NCI-H446 treated with DMSO at 0.1 percent for 48 hours (cell line): ENCODE results near the gene PDZD2.

Experiments used
- DNase-seq: peaks from one replicate; lab custom pipeline; 2025; lab: John Stamatoyannopoulos, UW

Gene PDZD2

GRCh38 chr5:31638345-31638744 is 586 bp upstream of the PDZD2 start:
- no peak for DNase-seq

GRCh38 chr5:31639481-31640411 is 815 bp downstream of the PDZD2 start:
- DNase-seq = no peak

GRCh38 chr5:31640573-31640972 is 1.6 kb downstream of the PDZD2 start:
- DNase-seq = no peak

GRCh38 chr5:31641059-31641458 is 2.1 kb downstream of the PDZD2 start:
- no peak for DNase-seq

- DNase-seq = no peak
These were observed 2.6 kb downstream of the PDZD2 start for GRCh38 chr5:31641575-31641974.

GRCh38 chr5:31645420-31646081 is 6.6 kb downstream of the PDZD2 start:
- DNase-seq = no peak

- no peak for DNase-seq
These were observed 9.4 kb downstream of the PDZD2 start for GRCh38 chr5:31648326-31648725.

GRCh38 chr5:31651241-31651640 is 12.3 kb downstream of the PDZD2 start:
- no peak for DNase-seq

- no peak for DNase-seq
These were observed 16.6 kb downstream of the PDZD2 start for GRCh38 chr5:31655491-31655890.

GRCh38 chr5:31656806-31657205 is 17.9 kb downstream of the PDZD2 start:
- no peak for DNase-seq

- no peak for DNase-seq
These were observed 18.5 kb downstream of the PDZD2 start for GRCh38 chr5:31657315-31657979.

- DNase-seq = no peak
These were observed 22.3 kb downstream of the PDZD2 start for GRCh38 chr5:31661257-31661656.

- DNase-seq = no peak
These were observed 24.6 kb downstream of the PDZD2 start for GRCh38 chr5:31663519-31663918.

GRCh38 chr5:31664566-31664965 is 25.6 kb downstream of the PDZD2 start:
- DNase-seq = no peak

- no peak for DNase-seq
These were observed 32.4 kb downstream of the PDZD2 start for GRCh38 chr5:31671339-31671741.

GRCh38 chr5:31674371-31674951 is 35.5 kb downstream of the PDZD2 start:
- no peak for DNase-seq

- no peak for DNase-seq
These were observed 36.5 kb downstream of the PDZD2 start for GRCh38 chr5:31675472-31675871.

- no peak for DNase-seq
These were observed 39.2 kb downstream of the PDZD2 start for GRCh38 chr5:31678180-31678579.

GRCh38 chr5:31680528-31680927 is 41.6 kb downstream of the PDZD2 start:
- DNase-seq = no peak

GRCh38 chr5:31682025-31682424 is 43.1 kb downstream of the PDZD2 start:
- DNase-seq = no peak

- no peak for DNase-seq
These were observed 43.9 kb downstream of the PDZD2 start for GRCh38 chr5:31682851-31683250.

GRCh38 chr5:31688515-31689092 is 49.7 kb downstream of the PDZD2 start:
- DNase-seq = no peak
